ENCODE data around the gene HIVEP3.

DNA sequence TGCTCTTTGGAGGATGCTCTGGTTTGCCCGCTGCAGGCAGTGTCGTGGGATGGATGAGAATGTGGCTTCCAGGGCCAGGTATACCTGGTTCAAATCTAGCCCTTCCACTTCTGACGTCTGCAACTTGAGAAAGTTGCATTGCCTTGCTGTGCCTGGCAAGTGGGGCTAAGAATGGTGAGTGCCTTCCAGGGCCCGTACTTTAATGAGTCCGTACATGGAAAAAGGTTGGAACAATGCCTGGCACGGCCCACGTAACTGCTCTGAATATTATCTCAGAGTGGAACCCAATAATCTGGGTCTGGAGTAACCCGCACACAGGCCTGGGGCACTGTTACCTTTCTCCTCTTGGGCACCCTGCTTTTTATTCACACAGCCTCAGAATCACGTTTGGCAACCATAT lies 287.6 kb downstream of the HIVEP3 start:
- TF ChIP-seq, protein P1, sequence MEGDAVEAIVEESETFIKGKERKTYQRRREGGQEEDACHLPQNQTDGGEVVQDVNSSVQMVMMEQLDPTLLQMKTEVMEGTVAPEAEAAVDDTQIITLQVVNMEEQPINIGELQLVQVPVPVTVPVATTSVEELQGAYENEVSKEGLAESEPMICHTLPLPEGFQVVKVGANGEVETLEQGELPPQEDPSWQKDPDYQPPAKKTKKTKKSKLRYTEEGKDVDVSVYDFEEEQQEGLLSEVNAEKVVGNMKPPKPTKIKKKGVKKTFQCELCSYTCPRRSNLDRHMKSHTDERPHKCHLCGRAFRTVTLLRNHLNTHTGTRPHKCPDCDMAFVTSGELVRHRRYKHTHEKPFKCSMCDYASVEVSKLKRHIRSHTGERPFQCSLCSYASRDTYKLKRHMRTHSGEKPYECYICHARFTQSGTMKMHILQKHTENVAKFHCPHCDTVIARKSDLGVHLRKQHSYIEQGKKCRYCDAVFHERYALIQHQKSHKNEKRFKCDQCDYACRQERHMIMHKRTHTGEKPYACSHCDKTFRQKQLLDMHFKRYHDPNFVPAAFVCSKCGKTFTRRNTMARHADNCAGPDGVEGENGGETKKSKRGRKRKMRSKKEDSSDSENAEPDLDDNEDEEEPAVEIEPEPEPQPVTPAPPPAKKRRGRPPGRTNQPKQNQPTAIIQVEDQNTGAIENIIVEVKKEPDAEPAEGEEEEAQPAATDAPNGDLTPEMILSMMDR (conservative IDR thresholded peaks at IDR 0.05), result no peak
- no peak for TF ChIP-seq EZH2 (IDR thresholded peaks at IDR 0.05; ENCODE audit: low read depth)
